ENCODE results near the gene CCDC7. TPM values are rescaled to one million over a fixed set of nuclear protein-coding genes. Genes with fewer than 3 reads are reported as not detected.
"Not testable (repeated sequence)": the region's sequence is repeated elsewhere in the genome, so short reads cannot be mapped to it uniquely, and the experiment has no call there.

Gene CCDC7
- polyA plus RNA-seq, 2 donors: 0.46 to 0.96 TPM

GRCh38 chr10:32657430-32657829 lies 211.5 kb downstream of the CCDC7 start:
- H3K36me3 ChIP-seq (ENCODE audit: control insufficient read depth in 2 of 2, insufficient read depth in 2 of 2, low read length in 1 of 2); H3K27ac ChIP-seq (ENCODE audit: low read depth in 2 of 2, low read length in 1 of 2); H3K9me3 ChIP-seq (ENCODE audit: control insufficient read depth in 2 of 2, insufficient read depth in 1 of 2, low read depth in 1 of 2, low read length in 1 of 2); H3K27me3 ChIP-seq (ENCODE audit: control insufficient read depth in 1 of 2, insufficient read depth in 2 of 2, low read length in 2 of 2); H3K4me3 ChIP-seq (ENCODE audit: low read depth in 1 of 2, low read length in 2 of 2); H3K4me1 ChIP-seq (ENCODE audit: control insufficient read depth in 2 of 2, insufficient read depth in 2 of 2, low read length in 1 of 2): not testable (repeated sequence)
- 0 to 41% methylated on average over 1 of the region's 1 CpG for WGBS, 2 donors

- no peaks in the 10 kb centered on the region for H3K36me3 ChIP-seq (ENCODE audit: control insufficient read depth in 2 of 2, insufficient read depth in 2 of 2, low read length in 1 of 2)
- H3K27ac ChIP-seq (ENCODE audit: low read depth in 2 of 2, low read length in 1 of 2): no peak overlapping the region
- H3K27me3 ChIP-seq (ENCODE audit: control insufficient read depth in 1 of 2, insufficient read depth in 2 of 2, low read length in 2 of 2): no peaks in the 10 kb centered on the region
- H3K4me3 ChIP-seq (ENCODE audit: low read depth in 1 of 2, low read length in 2 of 2): no peak overlapping the region
- peaks cover 2 to 3% of the 10 kb centered on the region in 2 donors for H3K9me3 ChIP-seq (ENCODE audit: control insufficient read depth in 2 of 2, insufficient read depth in 1 of 2, low read depth in 1 of 2, low read length in 1 of 2)
- WGBS, 2 donors: 94 to 97% methylated on average over 2 of the region's 2 CpGs
- no peaks in the 10 kb centered on the region for H3K4me1 ChIP-seq (ENCODE audit: control insufficient read depth in 2 of 2, insufficient read depth in 2 of 2, low read length in 1 of 2)
Measured at GRCh38 chr10:32661346-32661745, 215.4 kb downstream of the CCDC7 start.

GRCh38 chr10:32680803-32681557 lies 235.0 kb downstream of the CCDC7 start:
- peaks cover 0 to 2% of the 10 kb centered on the region in 2 donors for H3K9me3 ChIP-seq (ENCODE audit: control insufficient read depth in 2 of 2, insufficient read depth in 1 of 2, low read depth in 1 of 2, low read length in 1 of 2)
- H3K27me3 ChIP-seq (ENCODE audit: control insufficient read depth in 1 of 2, insufficient read depth in 2 of 2, low read length in 2 of 2): no peaks in the 10 kb centered on the region
- no peak overlapping the region for H3K27ac ChIP-seq (ENCODE audit: low read depth in 2 of 2, low read length in 1 of 2)
- no peaks in the 10 kb centered on the region for H3K4me1 ChIP-seq (ENCODE audit: control insufficient read depth in 2 of 2, insufficient read depth in 2 of 2, low read length in 1 of 2)
- no peaks in the 10 kb centered on the region for H3K36me3 ChIP-seq (ENCODE audit: control insufficient read depth in 2 of 2, insufficient read depth in 2 of 2, low read length in 1 of 2)
- WGBS, 2 donors: 81 to 82% methylated on average over 4 of the region's 4 CpGs
- no peak overlapping the region for H3K4me3 ChIP-seq (ENCODE audit: low read depth in 1 of 2, low read length in 2 of 2)

- H3K36me3 ChIP-seq (ENCODE audit: control insufficient read depth in 2 of 2, insufficient read depth in 2 of 2, low read length in 1 of 2): no peaks in the 10 kb centered on the region
- no peak overlapping the region for H3K27ac ChIP-seq (ENCODE audit: low read depth in 2 of 2, low read length in 1 of 2)
- WGBS, 2 donors: 95 to 97% methylated on average over 2 of the region's 2 CpGs
- no peaks in the 10 kb centered on the region for H3K27me3 ChIP-seq (ENCODE audit: control insufficient read depth in 1 of 2, insufficient read depth in 2 of 2, low read length in 2 of 2)
- no peaks in the 10 kb centered on the region for H3K9me3 ChIP-seq (ENCODE audit: control insufficient read depth in 2 of 2, insufficient read depth in 1 of 2, low read depth in 1 of 2, low read length in 1 of 2)
- no peak overlapping the region for H3K4me3 ChIP-seq (ENCODE audit: low read depth in 1 of 2, low read length in 2 of 2)
- H3K4me1 ChIP-seq (ENCODE audit: control insufficient read depth in 2 of 2, insufficient read depth in 2 of 2, low read length in 1 of 2): no peaks in the 10 kb centered on the region
Measured at GRCh38 chr10:32684291-32684690, 238.4 kb downstream of the CCDC7 start.

GRCh38 chr10:32687116-32687515 lies 241.2 kb downstream of the CCDC7 start:
- Histone ChIP-seq H3K4me1 (ENCODE audit: control insufficient read depth in 2 of 2, insufficient read depth in 2 of 2, low read length in 1 of 2) (no peaks in the 10 kb centered on the region), H3K36me3 (ENCODE audit: control insufficient read depth in 2 of 2, insufficient read depth in 2 of 2, low read length in 1 of 2) (no peaks in the 10 kb centered on the region), H3K27me3 (ENCODE audit: control insufficient read depth in 1 of 2, insufficient read depth in 2 of 2, low read length in 2 of 2) (no peaks in the 10 kb centered on the region), H3K9me3 (ENCODE audit: control insufficient read depth in 2 of 2, insufficient read depth in 1 of 2, low read depth in 1 of 2, low read length in 1 of 2) (no peaks in the 10 kb centered on the region), H3K27ac (ENCODE audit: low read depth in 2 of 2, low read length in 1 of 2) (no peak overlapping the region), H3K4me3 (ENCODE audit: low read depth in 1 of 2, low read length in 2 of 2) (no peak overlapping the region)

- WGBS, 2 donors: 61 to 73% methylated on average over 2 of the region's 2 CpGs
- H3K27ac ChIP-seq (ENCODE audit: low read depth in 2 of 2, low read length in 1 of 2): no peak overlapping the region
- no peaks in the 10 kb centered on the region for H3K4me1 ChIP-seq (ENCODE audit: control insufficient read depth in 2 of 2, insufficient read depth in 2 of 2, low read length in 1 of 2)
- no peaks in the 10 kb centered on the region for H3K9me3 ChIP-seq (ENCODE audit: control insufficient read depth in 2 of 2, insufficient read depth in 1 of 2, low read depth in 1 of 2, low read length in 1 of 2)
- H3K36me3 ChIP-seq (ENCODE audit: control insufficient read depth in 2 of 2, insufficient read depth in 2 of 2, low read length in 1 of 2): no peaks in the 10 kb centered on the region
- H3K4me3 ChIP-seq (ENCODE audit: low read depth in 1 of 2, low read length in 2 of 2): no peak overlapping the region
- no peaks in the 10 kb centered on the region for H3K27me3 ChIP-seq (ENCODE audit: control insufficient read depth in 1 of 2, insufficient read depth in 2 of 2, low read length in 2 of 2)
Measured at GRCh38 chr10:32687546-32687945, 241.6 kb downstream of the CCDC7 start.

GRCh38 chr10:32692174-32692573 lies 246.2 kb downstream of the CCDC7 start:
- H3K27me3 ChIP-seq (ENCODE audit: control insufficient read depth in 1 of 2, insufficient read depth in 2 of 2, low read length in 2 of 2): no peaks in the 10 kb centered on the region
- 35 to 47% methylated on average over 1 of the region's 1 CpG for WGBS, 2 donors
- H3K9me3 ChIP-seq (ENCODE audit: control insufficient read depth in 2 of 2, insufficient read depth in 1 of 2, low read depth in 1 of 2, low read length in 1 of 2): peaks cover 1 to 2% of the 10 kb centered on the region in 2 donors
- H3K36me3 ChIP-seq (ENCODE audit: control insufficient read depth in 2 of 2, insufficient read depth in 2 of 2, low read length in 1 of 2): peaks cover 0 to under 1% of the 10 kb centered on the region in 2 donors
- no peaks in the 10 kb centered on the region for H3K4me1 ChIP-seq (ENCODE audit: control insufficient read depth in 2 of 2, insufficient read depth in 2 of 2, low read length in 1 of 2)
- H3K4me3 ChIP-seq (ENCODE audit: low read depth in 1 of 2, low read length in 2 of 2): no peak overlapping the region
- no peak overlapping the region for H3K27ac ChIP-seq (ENCODE audit: low read depth in 2 of 2, low read length in 1 of 2)

- Histone ChIP-seq H3K9me3 (ENCODE audit: control insufficient read depth in 2 of 2, insufficient read depth in 1 of 2, low read depth in 1 of 2, low read length in 1 of 2) (peaks cover 5 to 6% of the 10 kb centered on the region in 2 donors), H3K27me3 (ENCODE audit: control insufficient read depth in 1 of 2, insufficient read depth in 2 of 2, low read length in 2 of 2) (no peaks in the 10 kb centered on the region), H3K4me1 (ENCODE audit: control insufficient read depth in 2 of 2, insufficient read depth in 2 of 2, low read length in 1 of 2) (no peaks in the 10 kb centered on the region), H3K36me3 (ENCODE audit: control insufficient read depth in 2 of 2, insufficient read depth in 2 of 2, low read length in 1 of 2) (peaks cover 0 to 4% of the 10 kb centered on the region in 2 donors), H3K27ac (ENCODE audit: low read depth in 2 of 2, low read length in 1 of 2) (no peak overlapping the region), H3K4me3 (ENCODE audit: low read depth in 1 of 2, low read length in 2 of 2) (no peak overlapping the region)
- 83 to 85% methylated on average over 4 of the region's 4 CpGs for WGBS, 2 donors
Measured at GRCh38 chr10:32693441-32693979, 247.6 kb downstream of the CCDC7 start.

GRCh38 chr10:32699683-32700082 lies 253.7 kb downstream of the CCDC7 start:
- not testable (repeated sequence) for H3K9me3 ChIP-seq (ENCODE audit: control insufficient read depth in 2 of 2, insufficient read depth in 1 of 2, low read depth in 1 of 2, low read length in 1 of 2); H3K27ac ChIP-seq (ENCODE audit: low read depth in 2 of 2, low read length in 1 of 2); H3K4me1 ChIP-seq (ENCODE audit: control insufficient read depth in 2 of 2, insufficient read depth in 2 of 2, low read length in 1 of 2); H3K36me3 ChIP-seq (ENCODE audit: control insufficient read depth in 2 of 2, insufficient read depth in 2 of 2, low read length in 1 of 2); H3K27me3 ChIP-seq (ENCODE audit: control insufficient read depth in 1 of 2, insufficient read depth in 2 of 2, low read length in 2 of 2); H3K4me3 ChIP-seq (ENCODE audit: low read depth in 1 of 2, low read length in 2 of 2)
- 93 to 97% methylated on average over 2 of the region's 2 CpGs for WGBS, 2 donors

- Histone ChIP-seq H3K27ac (ENCODE audit: low read depth in 2 of 2, low read length in 1 of 2) (no peak overlapping the region), H3K27me3 (ENCODE audit: control insufficient read depth in 1 of 2, insufficient read depth in 2 of 2, low read length in 2 of 2) (no peaks in the 10 kb centered on the region), H3K36me3 (ENCODE audit: control insufficient read depth in 2 of 2, insufficient read depth in 2 of 2, low read length in 1 of 2) (no peaks in the 10 kb centered on the region), H3K9me3 (ENCODE audit: control insufficient read depth in 2 of 2, insufficient read depth in 1 of 2, low read depth in 1 of 2, low read length in 1 of 2) (peaks cover 0 to 5% of the 10 kb centered on the region in 2 donors), H3K4me3 (ENCODE audit: low read depth in 1 of 2, low read length in 2 of 2) (no peak overlapping the region), H3K4me1 (ENCODE audit: control insufficient read depth in 2 of 2, insufficient read depth in 2 of 2, low read length in 1 of 2) (no peaks in the 10 kb centered on the region)
- WGBS, 2 donors: 48 to 58% methylated on average over 1 of the region's 1 CpG
Measured at GRCh38 chr10:32713560-32713959, 267.6 kb downstream of the CCDC7 start.
